ENCODE measurements around the gene AAK1.
A peak's percentile ranks its signal among the peaks of the same experiment; 100 is the strongest.
"Not testable (repeated sequence)": the region's sequence is repeated elsewhere in the genome, so short reads cannot be mapped to it uniquely, and the experiment has no call there.

AAK1 gene

DNA sequence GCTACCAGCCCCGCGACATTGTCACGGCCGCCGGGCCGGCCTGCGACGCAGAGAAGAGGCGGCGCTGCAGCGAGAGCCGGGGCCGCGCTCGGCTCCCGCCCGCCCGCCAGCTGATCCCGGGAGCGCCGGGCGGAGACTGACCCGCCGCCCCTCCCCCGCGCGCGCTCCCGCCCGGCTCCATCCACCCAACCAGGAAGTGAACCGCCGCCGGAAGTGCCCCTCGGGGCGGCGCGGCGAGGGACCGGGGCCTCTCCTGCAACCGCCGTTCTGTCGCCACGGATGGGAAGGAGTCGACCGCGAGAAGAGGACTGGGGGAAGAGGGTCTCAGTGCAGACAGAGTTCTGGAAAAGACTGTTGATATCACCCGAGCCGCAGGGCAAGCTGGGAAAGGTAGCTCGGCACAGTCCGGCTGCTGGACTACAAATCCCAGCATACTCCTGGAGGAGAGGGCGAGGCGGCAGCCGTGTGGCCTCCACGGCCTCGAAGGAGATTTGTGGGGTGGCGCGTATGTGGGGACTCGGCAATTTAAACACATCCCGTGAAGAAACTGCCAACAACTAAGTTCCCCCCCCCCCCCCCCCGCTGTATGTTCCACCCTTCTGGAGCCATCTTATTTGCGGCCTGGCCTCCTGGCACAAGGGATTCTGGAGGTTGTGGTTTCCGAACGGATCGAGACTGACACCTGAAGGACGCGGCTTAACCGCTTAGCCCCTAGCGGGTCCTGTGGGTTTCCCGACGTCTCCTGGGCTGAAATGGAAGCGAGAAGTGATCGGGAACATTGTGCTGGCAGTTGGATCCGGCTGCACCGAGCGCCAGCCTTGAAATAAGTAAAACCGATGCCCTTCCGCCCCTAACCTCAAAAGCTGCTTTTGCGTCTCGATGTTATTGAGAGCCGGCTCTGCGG lies at the start of gene AAK1:
Gene AAK1 (minus strand): TSS at position 138 of the 904 bp plus-strand sequence. CDS start 699 bp downstream, outside the sequence.
- peak; percentile 85 for DNase-seq

- DNase-seq, result no peak
Observed at GRCh38 chr2:69692424-69692823, 48.9 kb upstream of the AAK1 start.

DNA sequence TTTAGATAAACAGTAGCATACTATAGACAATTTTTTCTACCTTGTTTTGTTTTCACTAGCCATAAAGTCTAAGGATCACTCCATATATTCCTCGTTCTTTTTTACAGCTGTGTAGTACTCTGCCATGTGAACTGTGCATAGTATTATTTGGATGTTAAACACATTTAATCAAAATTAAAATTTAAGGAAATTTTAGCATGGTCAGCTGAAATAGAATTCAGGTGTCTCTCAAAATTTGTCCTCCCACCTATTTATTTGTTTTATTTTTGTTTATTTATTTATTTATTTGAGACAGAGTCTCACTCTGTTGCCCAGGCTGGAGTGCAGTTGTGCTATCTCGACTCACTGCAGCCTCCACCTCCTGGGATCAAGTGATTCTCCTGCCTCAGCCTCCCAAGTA lies 46.4 kb upstream of the AAK1 start:
- no peak for DNase-seq

DNA sequence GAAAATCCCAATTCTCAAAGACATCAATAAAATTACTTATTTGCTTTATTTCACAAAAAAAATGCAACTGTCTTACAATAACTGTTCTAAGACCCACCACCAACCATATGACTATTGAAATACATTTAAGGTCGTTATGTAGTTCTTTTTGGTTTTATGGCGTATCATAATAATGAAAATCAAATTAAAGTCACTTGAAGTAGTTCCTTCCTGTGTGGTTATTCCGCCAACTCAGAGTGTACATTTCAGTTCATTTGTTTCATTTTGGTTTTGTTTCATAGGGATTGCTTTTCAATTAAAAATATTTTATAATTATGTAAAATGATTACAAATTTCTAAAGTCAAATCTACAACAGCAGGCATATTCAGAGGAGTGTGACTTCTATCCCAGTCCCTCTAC lies 45.9 kb upstream of the AAK1 start:
- no peak for DNase-seq

DNA sequence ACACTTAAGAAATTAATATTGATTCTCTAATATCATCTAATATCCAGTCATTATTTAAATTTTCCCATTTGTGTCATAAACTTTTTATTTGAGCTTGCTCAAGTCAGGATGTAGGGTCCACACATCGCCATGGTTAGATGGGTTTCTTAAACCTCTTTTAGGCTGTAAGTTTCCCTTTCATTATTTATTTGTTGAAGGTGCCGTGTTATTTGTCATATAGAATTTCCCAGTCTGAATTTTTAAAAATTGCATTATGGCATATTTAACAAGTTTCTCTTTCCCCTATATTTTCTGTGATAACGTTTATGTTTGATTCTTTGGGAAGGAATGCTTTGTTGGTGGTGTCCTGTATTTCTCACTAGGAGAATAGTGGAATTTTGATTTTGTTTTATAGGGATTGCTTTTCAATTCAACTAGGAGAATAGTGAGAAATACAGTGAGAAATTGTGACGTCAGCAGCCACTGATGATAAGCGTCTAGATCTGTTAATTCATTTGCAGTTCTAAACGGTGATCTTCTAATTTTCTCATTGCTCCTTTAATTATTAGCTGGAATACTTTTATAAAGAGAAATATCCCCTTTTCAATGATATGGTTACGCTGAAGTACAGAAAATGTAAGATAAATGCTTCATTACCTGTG lies 44.6 kb upstream of the AAK1 start:
- DNase-seq, result no peak

DNA sequence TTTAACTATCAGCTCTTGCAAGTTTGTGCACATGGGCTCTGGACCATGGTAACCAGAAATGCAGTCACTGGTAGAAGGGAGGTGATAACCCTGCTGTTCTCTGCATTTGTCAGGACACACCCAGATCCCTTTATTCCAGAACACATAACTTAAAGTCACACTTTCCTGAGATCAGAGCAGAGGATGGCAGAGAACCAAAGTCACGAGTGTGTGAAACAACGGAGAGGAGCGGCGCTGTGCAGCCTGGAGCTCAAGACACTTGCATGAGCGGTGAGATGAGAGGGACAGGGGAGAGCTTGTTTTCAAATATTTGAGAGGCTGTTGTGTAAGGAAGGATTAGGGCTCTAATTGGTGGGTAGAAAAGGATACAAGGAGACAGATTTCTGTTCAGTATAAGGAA lies 43.3 kb upstream of the AAK1 start:
- no peak for DNase-seq

- peak; percentile 17 to 19 for DNase-seq
Observed at GRCh38 chr2:69685321-69686048, 41.9 kb upstream of the AAK1 start.

DNA sequence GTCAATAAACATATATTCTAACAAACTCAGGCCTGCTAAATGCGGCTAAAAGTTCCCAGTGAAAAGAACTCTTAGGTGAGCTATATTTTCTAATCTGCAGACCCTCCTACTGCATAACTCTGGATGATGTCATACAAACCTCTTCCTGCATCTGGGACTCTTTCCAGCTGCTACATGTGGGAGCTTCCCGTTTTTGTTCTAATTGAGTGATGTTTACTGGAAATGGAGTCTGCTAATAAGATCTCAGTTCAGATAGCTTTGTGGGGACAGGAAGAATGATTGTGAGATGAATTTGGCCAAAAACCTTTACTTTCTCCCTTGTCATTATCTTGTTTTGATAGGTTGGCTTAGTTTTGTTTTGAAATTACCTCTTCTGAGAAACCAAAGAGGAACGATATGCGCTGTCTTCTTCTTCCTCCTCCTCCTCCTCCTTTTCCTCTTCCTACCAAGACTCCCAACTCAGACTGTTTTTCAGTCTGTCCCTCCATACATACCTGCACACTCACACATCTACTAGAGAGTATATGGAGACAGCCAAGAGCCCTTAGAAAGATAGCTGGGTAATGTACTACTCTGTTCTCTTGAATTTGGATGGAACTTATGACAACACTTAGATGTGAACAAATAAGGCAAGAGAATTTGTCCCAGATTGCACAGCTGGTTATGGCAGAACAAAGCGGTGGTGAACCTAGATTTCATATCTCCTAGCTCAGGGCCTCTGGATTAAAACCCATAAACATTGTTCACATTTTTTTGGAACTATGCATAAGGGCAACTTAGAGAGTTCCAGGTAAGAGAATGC lies 39.8 kb upstream of the AAK1 start:
- no peak for DNase-seq

- no peak for DNase-seq
Observed at GRCh38 chr2:69682525-69682924, 39.0 kb upstream of the AAK1 start.

DNA sequence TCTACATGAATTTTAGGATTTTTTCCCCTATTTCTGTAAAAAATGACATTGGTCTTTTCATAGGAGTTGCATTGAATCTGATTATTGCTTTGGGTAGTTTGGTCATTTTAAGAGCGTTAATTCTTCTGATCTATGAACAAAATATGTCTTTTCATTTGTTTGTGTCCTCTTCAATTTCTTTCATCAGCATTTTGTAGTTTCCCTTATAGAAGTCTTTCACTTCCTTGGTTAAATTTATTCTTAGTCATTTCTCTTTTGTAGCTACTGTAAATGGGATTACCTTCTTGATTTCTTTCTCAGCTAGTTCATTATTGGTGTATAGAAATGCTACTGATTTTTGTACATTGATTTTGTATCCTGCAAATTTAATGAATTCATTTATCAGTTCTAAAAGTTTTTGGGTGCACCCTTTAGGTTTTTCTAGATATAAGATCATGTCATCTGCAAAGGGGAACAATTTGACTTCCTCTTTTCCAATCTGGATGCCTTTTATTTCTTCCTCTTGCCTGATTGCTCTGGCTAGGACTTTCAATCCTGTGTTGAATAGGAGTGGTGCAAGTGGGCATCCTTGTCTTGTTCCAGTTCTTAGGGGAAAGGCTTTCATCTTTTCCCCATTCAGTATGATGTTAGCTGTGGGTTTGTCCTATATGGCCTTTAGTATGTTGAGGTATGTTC lies 36.6 kb upstream of the AAK1 start:
- no peak for DNase-seq

GRCh38 chr2:69677914-69678313 lies 34.4 kb upstream of the AAK1 start:
- DNase-seq, result no peak

GRCh38 chr2:69676146-69676545 lies 32.6 kb upstream of the AAK1 start:
- no peak for DNase-seq

DNA sequence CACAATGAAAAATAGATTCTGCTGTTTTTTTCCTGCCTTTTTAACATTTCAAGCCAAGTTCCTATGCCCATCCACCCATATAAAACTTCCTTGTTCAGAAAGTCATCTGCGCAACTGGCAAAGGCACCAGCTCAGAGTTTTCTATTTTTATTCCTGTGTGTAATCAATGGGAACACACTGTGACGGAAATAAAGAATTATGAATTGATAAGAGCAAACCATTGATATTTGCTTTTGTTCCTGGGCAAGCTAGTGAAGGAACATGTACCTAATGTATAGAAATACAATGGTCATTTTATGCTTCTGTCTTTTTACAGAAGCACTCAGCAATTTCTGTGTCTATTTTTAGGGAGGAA lies 30.8 kb upstream of the AAK1 start:
- no peak for DNase-seq

- not testable (repeated sequence) for DNase-seq
Observed at GRCh38 chr2:69673098-69673497, 29.6 kb upstream of the AAK1 start.

DNA sequence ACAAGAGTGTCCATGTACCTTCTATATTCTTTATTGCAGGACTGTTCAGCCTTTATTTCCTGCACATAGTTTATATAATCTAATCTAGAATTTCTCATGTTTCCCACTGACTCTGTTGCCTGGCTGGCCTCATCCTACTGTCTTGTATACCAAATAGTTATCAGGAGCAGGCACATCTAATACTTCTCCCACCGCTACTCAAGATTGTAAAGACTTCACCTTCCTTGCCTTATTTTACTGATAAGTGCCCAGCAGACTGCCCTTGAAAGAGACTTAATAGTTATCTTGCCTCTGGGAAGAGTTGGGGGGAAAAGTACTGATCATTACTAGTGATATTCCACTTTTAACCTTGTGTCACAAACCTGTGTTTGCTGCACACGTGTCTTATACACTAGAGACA lies 26.1 kb upstream of the AAK1 start:
- DNase-seq, result no peak

GRCh38 chr2:69668598-69668997 lies 25.1 kb upstream of the AAK1 start:
- no peak for DNase-seq

- DNase-seq, result no peak
Observed at GRCh38 chr2:69667805-69668382, 24.4 kb upstream of the AAK1 start.

DNA sequence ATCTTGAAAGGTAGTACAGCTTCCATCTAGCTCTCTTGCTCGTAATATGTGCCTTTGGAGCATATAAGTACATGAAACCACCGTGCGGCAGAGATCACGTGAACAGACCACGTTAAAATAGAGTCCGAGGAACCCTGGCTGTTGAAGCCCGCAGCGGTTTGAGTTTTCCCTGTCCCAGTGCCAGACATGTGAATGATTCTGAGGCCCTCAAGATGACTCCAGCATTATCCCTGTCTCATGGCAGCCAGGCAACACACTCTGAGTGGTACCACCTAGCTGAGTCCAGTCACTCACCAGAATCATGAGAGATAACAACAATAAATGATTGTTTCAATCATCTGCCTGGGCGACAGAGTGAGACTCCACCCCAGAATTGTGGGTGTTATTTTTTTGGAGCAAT lies 21.6 kb upstream of the AAK1 start:
- no peak for DNase-seq

DNA sequence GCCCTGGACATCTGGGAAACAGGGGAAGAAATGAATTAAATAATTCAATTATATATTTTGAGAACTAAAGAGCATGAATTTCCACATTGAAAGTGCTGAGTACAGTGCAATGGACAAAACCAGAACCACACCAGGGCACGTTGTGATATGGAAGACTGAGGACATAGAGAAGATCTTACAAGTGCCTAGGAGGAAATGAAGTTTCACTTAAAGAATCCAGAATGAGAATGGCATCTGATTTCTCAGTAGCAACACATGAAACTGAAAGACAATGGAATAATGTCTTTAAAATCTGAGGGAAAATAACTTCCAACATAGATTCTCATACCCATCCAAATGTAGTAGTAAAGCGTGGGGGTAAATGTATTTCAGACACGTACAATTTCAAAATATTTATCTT lies 20.3 kb upstream of the AAK1 start:
- DNase-seq, result no peak

- not testable (repeated sequence) for DNase-seq
Observed at GRCh38 chr2:69662547-69662946, 19.0 kb upstream of the AAK1 start.

- no peak for DNase-seq
Observed at GRCh38 chr2:69660637-69661036, 17.1 kb upstream of the AAK1 start.

DNA sequence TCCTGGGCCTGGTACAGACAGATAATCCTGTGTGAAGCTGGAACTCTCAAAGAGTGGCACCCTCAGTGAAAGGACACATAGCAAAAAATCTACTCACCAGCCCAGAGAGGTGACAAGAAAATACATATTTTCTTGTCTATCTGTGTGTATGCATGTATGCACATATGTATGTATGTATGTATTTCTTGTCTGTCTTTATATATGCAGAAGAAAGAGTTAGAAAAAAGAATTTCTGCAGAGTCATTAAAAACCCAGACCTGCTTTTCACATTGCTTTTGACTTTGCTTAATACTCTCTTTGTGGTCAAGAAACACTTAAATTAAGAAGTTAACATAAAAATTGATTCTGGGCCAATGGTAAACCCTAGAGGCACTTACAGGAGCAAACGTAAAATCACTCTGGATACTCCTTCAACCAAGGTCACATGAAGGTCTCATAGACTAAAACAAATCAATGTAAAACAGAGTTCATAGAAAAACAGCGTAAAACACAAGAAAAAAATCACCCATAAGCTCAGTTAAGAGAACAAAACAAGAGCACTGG lies 16.5 kb upstream of the AAK1 start:
- DNase-seq, result no peak
